Brain pericyte (primary cell): ENCODE measurements around the gene CLCF1.
"Not testable (repeated sequence)": the region's sequence is repeated elsewhere in the genome, so short reads cannot be mapped to it uniquely, and the experiment has no call there.

ENCODE experiments used
- DNase-seq: peaks from one replicate; pipeline ENCODE4 v3.0.0-alpha.2; 2012; ENCODE audit warnings: low read depth, low spot score

Gene CLCF1

GRCh38 chr11:67408437-67409200, 35.2 kb upstream of the CLCF1 start:
- DNase-seq, result no peak

GRCh38 chr11:67407688-67408163, 34.3 kb upstream of the CLCF1 start:
- no peak for DNase-seq

DNA sequence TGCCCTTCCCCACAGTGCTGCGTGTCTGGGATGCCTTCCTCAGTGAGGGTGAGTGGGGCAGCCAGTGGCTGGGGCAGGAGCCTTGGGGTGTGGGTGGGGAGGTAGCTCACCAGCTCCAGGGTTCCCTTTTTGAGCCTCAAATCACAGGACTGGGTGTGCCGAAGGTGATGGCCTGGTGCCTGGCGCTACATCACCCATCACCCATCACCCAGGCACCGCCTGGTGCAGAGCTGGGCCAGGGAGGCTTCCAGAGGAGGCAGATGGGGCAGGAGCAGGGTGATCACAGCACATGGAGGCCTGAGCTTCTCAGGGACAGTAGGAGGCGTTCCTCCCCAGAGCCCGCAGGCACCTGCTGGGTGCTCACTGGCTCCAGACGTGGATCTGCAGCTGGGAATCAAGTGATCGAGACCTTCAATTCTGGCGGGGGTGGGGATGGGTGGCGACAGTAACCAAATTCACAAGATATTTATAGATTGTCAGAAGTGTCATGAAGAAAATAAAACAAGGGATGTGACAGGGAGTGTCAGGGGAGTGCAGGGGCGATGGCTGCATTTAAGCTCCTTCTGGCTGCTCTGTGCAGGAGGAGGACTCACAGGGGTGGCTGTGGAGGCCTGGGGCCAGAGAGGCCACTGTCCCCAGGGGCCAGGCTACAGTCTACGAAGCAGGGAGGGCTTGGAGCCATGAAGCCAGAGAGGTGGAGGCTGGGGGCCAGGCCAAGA, 33.7 kb upstream of the CLCF1 start:
- DNase-seq, result no peak

GRCh38 chr11:67406420-67406968, 33.1 kb upstream of the CLCF1 start:
- no peak for DNase-seq

GRCh38 chr11:67405688-67406339, 32.4 kb upstream of the CLCF1 start:
- no peak for DNase-seq

DNA sequence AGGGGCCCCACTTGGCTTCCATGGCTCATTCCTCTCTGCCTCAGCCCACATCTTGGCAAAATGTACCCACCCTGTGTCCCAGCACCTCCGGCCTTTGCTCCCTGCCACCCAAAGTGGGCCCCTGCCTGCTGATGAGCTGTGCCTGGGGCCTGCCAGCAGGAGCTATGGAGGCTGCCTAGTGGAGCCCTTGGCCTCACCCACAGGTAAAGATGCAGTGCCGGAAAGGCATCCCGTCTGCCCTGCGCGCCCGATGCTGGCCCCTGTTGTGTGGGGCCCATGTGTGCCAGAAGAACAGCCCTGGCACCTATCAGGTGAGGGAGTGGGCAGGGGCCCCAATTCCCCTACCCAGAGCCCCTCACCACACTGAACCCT, 31.8 kb upstream of the CLCF1 start:
- no peak for DNase-seq

GRCh38 chr11:67404515-67405195, 31.3 kb upstream of the CLCF1 start:
- no peak for DNase-seq

DNA sequence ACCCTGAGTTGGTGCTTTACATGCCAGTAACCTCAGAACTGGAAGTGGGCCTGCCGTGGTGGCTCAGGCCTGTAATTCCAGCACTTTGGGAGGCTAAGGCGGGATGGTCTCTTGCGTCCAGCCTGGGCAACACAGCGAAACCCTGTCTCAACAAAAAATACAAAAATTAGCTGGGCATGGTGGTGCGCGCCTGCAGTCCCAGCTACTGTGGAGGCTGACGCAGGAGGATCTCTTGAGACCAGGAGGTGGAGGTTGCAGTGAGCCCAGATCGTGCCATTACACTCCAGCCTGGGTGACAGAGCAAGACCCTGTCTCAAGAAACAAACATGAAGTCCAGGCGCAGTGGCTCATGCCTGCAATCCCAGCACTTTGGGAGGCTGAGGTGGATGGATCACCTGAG, 29.7 kb upstream of the CLCF1 start:
- not testable (repeated sequence) for DNase-seq

DNA sequence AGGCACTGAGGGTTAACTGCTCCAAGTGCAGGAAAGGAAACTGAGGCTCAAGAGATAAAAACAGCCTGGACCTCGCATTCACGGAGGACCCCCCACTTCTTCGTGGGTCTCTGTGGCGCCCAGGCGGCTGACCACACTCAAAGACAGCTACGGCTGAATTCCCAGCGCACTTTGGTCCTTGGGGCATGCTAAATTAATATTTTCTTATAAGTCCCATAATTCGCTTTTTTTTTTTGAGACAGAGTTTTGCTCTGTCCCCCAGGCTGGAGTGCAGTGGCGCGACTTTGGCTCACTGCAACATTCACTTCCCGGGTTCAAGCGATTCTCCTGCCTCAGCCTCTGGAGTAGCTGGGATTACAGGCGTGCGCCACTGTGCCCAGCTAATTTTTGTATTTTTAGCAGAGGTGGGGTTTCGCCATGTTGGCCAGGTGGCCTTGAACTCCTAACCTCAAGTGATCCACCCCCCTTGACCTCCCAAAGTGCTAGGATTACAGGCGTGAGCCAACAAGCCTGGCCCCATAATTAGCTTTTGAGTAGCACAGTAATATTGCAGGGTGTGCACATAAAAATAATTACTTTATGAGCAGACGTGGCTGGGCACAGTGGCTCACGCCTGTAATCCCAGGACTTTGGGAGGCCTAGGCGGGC, 28.9 kb upstream of the CLCF1 start:
- not testable (repeated sequence) for DNase-seq

DNA sequence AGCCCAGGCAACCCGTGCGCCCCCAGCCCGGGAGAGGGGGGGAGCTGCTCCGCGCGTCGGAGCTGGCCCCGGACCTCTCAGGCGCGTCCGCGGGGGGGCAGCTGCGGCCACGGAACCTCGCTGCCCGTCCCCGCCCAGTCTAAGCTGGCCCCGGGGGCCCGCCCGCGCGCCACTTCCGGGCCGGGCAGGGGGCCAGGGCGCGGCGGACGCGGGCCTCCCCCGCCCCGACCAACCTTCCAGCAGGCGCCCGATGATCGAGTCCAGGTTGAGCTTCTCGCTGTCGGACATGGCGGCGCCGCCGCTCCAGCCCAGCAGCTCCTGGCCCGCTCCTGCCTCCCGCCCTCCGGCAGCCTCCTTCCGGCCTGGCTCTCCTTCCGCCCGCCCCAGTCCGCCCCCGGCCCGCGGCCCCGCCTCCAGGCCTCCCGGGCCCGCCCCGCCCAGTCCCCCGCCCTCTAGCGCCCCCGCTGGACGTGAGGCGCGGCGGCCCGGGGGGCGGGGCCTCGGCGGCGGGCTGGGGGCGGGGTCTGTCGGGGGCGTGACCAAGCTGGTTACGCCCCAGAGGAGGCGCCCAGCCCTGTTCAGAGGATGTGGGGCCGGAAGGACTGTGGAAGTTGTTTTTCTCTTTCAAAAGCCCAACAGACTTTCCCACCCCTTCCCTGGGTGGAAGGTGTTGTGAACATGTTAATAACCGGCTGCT, 28.2 kb upstream of the CLCF1 start, which contains the start of gene PPP1CA:
Gene PPP1CA (minus strand): TSS at position 364 of the 697 bp plus-strand sequence. CDS start 76 bp downstream, at position 288.
- no peak for DNase-seq

- no peak for DNase-seq
Measured at GRCh38 chr11:67400942-67401494, 27.6 kb upstream of the CLCF1 start.

GRCh38 chr11:67400251-67400941, 27.0 kb upstream of the CLCF1 start:
- DNase-seq, result no peak

DNA sequence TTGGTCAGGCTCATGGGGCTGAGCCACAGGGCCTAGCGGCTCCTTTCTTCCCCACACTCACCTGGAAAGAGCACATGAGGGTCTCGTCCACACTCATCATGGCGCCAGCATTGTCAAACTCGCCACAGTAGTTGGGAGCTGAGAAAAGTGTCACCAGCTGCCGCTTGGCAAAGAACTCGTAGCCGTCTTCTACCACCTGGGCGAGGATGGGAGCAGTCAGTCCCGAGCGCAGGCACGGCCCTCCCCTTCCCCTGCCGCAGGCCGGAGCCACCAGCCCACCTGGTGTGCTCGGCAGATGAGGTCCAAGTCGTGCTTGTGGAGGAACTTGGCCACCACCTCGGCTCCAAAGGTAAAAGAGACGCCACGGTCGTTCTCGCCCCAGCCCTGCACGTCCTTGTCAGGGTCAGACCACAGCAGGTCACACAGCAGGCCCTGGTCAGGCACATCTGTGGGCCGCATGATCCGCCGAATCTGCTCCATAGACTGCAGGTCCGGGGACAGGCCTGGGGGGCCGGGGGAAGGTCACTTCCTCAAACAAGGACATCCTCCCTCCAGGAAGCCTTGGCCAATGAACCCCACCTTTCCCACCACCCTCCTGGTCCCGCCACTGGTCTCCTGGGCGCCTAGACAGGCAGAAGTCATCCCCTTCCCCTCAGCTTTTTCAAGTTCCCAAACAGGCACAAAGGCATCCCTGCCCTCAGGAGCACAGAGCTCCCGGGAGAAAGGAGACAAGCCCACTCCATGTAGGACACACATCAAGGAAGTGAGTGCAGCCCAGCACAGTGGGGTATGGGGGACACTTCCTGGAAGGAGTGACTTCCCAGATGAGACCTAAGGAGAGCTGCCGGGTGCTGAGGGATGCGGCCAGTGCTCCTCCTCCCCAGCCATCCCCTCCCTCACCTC, 25.5 kb upstream of the CLCF1 start:
- no peak for DNase-seq

GRCh38 chr11:67397986-67398660, 24.7 kb upstream of the CLCF1 start:
- DNase-seq, result no peak

DNA sequence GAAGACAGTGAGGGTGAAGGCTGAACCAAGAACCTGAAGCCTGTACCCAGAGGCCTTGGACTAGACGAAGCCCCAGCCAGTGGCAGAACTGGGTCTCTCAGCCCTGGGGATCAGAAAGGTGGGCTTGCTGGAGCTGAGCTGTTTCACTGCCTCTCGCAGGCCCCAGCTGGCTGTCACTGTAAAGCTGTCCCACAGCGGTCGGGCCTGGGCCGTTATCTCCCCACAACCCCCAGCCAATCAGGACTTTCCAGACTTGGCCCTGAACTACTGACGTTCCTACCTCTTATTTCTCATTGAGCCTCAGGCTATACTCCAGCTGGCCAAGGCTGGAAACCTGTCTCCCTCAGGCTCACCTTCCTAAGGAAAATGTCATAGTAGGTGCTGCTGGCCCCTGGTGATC, 24.1 kb upstream of the CLCF1 start:
- no peak for DNase-seq

DNA sequence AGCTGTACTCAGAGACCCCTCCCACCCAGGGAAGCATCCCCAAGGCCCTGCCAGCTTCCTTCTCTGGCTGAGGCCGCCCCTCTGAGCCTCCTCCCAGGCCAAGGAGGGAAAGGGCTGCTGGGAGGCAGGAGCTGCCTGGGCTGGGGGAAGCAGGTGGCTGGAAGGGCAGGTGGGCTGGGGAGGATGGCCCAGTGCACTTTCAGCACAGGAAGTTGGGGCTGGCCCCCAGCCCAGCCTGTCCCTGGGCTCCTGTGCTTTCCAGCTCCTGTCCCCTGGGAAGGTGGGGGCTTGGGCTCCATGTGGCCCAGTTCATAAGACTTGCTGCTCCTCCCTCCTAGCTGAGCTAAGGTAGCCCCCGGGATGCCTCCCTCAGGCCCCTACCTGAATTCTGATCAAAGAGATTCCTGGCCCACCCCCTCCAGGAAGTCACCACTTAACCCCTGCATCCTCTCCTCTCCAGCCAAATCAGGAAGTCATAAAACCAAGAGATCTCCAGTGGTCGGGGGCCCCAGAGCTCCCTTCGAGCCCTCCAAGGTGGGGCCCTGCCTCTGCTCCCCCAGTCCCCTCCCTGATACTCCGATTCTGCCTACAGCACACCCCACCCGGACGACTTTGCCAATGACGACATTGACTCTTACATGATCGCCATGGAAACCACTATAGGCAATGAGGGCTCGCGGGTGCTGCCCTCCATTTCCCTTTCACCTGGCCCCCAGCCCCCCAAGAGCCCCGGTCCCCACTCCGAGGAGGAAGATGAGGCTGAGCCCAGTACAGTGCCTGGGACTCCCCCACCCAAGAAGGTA, 23.4 kb upstream of the CLCF1 start:
- no peak for DNase-seq

DNA sequence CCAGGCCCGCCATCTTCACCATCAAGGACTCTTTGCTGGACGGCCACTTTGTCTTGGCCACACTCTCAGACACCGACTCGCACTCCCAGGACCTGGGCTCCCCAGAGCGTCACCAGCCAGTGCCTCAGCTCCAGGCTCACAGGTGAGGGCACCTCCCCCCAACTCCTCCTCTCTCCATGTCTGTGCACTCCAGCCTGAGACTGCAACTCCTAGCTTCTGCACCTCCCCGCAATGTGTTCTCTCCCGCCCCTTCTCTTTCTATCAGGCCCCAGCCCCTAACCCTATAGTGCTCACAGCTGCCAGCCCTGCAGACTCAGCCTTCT, 22.8 kb upstream of the CLCF1 start:
- no peak for DNase-seq
